ENCODE results near the gene HAND1.

The HAND1 gene

GRCh38 chr5:154479160-154479943, 1.3 kb upstream of the HAND1 start:
- DNase-seq (ENCODE audit: low spot score), result no peak

GRCh38 chr5:154478752-154479159, 729 bp upstream of the HAND1 start:
- no peak for DNase-seq (ENCODE audit: low spot score)

GRCh38 chr5:154477382-154478223, 424 bp downstream of the HAND1 start:
- peak; percentile 21 for DNase-seq (ENCODE audit: low spot score)

DNA sequence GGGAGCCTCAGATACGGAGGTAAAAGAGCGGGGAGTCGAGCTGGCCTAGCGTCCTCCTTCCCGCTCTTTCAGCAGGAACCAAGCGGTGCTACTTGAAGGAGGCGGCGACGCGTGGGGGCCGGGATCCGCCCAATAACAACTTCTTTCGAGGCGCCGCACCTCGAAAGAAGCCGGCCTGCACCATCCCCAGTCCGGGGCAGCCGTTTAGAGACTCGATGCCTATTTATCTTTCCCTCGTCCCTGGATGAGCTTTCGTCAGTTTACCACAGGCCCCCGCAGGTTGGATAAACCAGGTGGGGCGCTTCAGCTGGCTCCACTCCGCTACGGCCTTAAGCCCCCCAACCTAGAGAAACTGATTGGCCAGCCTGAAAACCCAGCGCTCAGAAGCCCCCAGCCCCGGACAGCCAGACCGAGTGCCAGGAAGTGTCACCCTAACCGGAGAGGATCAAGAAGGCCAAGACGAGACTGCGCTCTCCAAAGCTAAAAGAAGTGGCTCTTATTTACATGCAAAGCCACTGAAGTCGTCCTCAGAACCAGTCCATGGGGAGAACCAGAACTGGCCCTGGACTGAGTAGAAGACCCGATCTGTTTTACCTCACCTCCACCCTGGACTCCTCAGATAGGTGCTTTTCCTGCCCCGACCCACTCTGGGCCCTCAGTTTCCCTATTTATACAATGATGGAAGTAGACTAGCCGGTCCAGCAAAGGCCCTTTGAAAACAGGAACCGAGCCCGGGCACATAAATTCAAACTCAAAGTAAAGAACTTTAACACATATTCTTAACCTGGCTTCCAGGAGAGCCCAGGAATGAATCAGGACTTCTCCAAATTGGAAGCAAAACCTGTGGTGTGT, 1.4 kb downstream of the HAND1 start:
- DNase-seq (ENCODE audit: low spot score), result no peak

- DNase-seq (ENCODE audit: low spot score), result peak; percentile 18
These were observed 2.3 kb downstream of the HAND1 start for GRCh38 chr5:154475591-154476353.

DNA sequence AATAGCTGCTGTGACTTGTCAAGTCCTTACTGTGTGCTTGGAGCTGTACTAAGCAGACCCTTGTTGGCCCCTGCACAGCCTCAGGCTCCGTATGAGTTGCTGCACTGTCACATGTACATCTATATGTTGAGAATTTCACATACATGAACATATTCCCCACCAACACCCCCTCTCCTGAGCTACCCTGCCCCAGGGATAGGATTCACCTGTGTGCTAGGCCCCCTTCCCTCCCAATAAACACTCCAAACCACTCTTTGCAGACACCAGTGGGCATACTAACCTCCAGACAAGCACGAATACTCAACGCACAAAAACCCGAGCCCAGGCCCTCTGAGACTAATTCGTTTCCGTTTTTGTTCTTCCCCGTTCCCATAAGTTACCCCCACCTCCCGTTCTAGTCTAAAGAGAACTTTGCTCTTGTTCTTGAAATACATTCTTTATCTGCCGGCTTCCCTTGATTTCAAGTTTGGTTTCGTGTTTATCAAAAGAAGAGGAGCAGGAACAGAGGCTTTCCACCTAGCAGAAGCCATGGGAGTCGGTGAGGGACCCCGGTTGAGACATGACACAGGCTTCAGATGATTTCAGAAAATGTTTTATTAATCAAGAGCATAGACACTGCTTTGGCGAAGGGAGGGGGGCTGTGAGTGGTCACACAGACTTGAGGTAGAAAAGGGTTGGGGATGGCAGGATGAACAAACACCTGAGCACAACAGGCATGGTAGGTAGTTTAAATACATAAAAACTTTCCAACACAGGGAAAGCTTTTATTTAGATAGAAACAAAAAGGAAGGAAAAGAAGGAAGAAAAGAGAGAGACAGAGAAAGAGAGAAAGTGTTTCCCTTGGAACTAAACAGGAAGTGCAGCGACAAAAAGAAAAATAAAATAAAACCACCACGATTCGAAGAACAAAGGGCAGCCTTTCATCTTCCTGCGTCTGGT, 3.4 kb downstream of the HAND1 start:
- DNase-seq (ENCODE audit: low spot score), result no peak

DNA sequence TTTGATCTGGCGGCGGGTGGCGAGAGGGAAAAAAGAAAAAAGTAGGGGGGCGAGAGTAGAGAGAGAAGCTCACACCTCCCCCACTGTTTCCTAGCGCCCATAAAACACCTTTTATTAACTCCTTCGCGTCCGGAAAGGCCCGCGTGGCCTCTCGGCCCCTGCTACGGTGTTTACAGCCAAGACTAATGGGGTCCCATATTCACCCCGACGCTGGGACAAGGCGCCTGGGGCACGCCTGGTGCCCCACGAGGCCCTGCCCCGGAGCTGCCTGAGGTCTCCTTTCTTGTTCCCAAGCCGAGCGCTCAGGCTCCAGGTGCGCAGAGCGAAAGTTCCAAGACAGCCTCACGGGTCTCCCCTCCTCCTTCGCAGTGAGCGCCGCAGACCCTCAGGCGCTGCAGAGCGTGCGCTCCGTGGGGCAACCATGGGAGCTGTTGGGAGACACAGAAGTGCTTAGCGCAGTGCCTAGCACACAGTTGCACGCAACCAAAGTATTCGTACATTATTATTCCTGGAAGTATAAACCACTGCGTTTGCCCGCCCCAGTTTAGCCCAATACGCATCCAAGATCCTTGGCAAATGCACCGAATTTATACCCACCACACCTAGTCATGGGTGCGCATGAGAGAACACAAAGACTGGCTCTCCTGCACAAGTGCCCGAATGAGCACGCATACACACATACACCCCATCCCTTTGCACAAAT, 4.3 kb downstream of the HAND1 start:
- DNase-seq (ENCODE audit: low spot score), result no peak

GRCh38 chr5:154472871-154473580, 5.0 kb downstream of the HAND1 start:
- DNase-seq (ENCODE audit: low spot score), result no peak

DNA sequence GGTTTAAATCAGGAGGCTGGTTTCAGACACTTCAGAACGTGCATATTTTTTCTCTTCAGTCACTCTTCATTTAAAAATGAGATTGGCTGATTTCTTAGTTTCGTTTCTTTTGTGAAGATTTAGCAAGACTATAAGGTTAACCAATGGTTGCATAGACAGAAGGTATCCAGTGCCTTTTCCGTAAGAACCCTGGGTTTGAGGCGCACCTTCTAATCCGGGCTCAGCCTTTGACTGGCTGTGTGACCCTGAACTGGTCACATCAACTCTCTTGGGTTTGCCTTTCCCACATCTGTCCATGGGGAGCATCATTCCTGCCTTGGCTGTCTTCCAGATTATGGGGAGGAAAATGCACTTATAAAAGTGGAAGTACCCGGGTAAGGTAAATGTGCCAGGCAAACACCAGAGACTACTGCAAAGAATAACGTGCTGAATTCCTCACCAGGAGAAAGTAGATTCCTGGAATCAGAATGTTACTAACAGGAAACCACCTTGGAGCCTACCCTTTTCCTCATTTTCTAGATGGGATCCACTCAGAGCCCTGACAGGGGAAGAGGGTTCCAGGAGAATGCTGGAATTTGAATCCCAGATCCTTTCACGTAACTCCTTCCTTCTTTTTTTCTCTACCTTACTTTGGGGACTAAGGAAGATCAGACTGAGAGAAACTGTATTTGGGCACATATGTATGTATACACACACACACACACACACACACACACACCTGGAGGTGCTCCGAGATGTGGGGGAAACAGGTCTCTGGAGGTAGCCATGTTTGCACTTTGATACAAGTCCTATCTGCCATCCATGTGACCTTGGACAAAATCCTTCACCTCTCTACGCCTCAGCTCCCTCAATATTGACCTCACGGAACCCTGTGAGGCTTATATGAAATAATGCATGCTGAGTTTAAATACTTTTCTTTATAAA, 6.8 kb downstream of the HAND1 start:
- DNase-seq (ENCODE audit: low spot score), result no peak

- DNase-seq (ENCODE audit: low spot score), result no peak
These were observed 7.9 kb downstream of the HAND1 start for GRCh38 chr5:154470137-154470536.

DNA sequence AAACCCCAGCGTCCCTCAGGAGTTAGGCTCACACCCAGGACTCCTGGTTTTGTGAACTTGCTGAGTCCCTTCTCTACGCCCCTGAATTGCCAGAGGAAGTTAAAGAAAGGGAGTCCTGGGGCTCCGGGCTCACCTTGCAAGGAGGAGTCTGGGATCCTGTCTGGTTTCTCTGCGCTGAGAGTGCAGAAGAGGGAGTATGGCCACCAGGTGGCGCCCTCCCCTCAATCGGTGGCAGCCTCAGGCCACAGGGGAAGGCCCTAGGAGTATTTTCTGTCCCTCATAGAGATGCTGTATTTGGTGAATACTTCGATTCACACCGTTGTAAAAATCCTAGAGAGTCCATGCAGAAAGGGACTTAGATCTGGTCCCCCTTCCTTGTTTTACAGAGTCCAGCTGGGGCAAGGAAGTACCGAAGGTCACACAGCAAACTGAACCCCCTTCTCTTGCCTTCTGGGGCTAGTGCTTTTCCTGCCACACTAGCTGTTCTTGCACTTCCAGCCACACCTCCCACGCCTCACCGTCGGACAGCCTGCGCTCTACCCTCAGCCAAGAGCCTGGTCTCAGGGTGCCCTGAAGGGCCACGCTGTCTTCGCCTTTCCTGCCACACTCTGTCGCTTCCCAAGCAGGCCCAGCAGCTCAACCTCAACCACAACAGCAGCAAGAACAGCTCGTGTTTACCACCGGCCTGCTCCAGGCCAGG, 10.2 kb downstream of the HAND1 start:
- peak; percentile 66 for DNase-seq (ENCODE audit: low spot score)

GRCh38 chr5:154466671-154467070, 11.4 kb downstream of the HAND1 start:
- DNase-seq (ENCODE audit: low spot score), result no peak

GRCh38 chr5:154466147-154466546, 11.9 kb downstream of the HAND1 start:
- no peak for DNase-seq (ENCODE audit: low spot score)

- no peak for DNase-seq (ENCODE audit: low spot score)
These were observed 12.9 kb downstream of the HAND1 start for GRCh38 chr5:154465169-154465568.

- DNase-seq (ENCODE audit: low spot score), result no peak
These were observed 13.6 kb downstream of the HAND1 start for GRCh38 chr5:154464438-154464837.

- no peak for DNase-seq (ENCODE audit: low spot score)
These were observed 16.5 kb downstream of the HAND1 start for GRCh38 chr5:154461531-154461930.

DNA sequence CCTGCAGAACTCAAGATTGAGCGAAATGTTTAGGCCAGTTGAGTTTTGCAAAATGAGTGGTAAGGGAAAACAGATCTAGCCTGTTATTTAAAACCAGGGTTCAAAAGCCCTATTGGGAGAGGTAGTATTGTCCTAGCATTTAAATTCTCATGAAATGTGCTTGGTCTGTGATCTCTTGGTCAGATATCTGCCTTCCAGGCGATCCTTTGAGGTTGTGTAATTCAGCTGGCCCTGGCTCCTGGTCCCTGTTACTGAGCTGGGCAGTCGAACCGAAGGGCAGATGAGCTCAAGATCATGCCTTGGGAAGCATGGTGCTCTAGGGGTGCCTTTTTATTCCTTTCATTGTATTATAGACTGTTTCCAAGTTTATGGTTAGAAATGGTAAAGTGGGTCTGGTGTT, 17.9 kb downstream of the HAND1 start:
- DNase-seq (ENCODE audit: low spot score), result no peak

All from cerebellar cortex (tissue), 1 donor.